ENCODE results near the gene RAB11FIP4. TPM values are rescaled to one million over a fixed set of nuclear protein-coding genes. Genes with fewer than 3 reads are reported as not detected.

Gene RAB11FIP4
- total and polyA plus RNA-seq, 2 donors (not counting 1 experiment from before 2014, with no cell fraction given) = 0.16 to 0.66 TPM

DNA sequence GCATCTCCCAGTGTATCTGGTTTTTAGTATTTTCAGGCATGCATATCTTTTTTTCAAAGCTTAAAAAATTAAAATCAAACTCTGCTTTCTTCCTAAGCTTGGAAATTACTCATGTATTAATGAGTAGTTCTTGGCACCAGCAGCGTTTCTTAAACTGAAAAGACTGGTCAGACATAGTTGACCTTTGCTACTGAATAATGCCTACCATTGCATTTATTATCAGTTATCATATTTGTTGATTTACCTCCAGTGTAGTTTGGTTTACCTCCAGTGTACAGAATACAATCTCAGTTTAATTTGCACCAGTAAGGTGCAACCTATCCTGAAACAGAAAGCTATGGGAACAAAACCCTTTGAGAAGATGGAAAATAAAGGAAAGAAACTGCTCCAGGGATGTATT is 35.5 kb upstream of the RAB11FIP4 start:
- no peak for DNase-seq (ENCODE audit: low read depth in 2 of 2)

DNA sequence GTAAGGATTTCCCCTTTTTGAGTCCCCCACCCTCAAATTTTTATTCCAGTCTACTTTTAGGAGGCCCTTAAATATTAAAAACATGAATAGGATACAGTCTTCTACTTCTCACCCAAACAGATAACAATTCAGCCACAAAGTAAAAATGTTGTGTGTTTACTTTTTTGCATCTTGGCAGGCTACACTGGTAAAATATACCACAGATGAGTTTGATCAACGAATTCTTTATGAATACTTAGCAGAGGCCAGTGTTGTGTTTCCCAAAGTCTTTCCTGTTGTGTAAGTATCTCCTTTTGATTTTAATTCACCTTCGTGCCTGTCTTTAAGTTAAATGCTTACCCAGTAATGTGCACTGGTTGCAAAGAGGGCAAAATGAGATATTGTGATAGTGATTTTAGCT is 34.4 kb upstream of the RAB11FIP4 start:
- H3K4me1 ChIP-seq (ENCODE audit: control insufficient read depth, extremely low read depth, insufficient read depth, low read length) = no peaks in the 10 kb centered on the region
- H3K9ac ChIP-seq (ENCODE audit: insufficient read depth, low read length) = no peak overlapping the region
- TF ChIP-seq, protein P1, sequence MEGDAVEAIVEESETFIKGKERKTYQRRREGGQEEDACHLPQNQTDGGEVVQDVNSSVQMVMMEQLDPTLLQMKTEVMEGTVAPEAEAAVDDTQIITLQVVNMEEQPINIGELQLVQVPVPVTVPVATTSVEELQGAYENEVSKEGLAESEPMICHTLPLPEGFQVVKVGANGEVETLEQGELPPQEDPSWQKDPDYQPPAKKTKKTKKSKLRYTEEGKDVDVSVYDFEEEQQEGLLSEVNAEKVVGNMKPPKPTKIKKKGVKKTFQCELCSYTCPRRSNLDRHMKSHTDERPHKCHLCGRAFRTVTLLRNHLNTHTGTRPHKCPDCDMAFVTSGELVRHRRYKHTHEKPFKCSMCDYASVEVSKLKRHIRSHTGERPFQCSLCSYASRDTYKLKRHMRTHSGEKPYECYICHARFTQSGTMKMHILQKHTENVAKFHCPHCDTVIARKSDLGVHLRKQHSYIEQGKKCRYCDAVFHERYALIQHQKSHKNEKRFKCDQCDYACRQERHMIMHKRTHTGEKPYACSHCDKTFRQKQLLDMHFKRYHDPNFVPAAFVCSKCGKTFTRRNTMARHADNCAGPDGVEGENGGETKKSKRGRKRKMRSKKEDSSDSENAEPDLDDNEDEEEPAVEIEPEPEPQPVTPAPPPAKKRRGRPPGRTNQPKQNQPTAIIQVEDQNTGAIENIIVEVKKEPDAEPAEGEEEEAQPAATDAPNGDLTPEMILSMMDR (conservative IDR thresholded peaks at IDR 0.05 in 1 of 2, IDR thresholded peaks at IDR 0.05 in 1 of 2; ENCODE audit: low read depth in 1 of 2, low read length in 2 of 2) = no peak
- TF ChIP-seq EZH2 (IDR thresholded peaks at IDR 0.05; ENCODE audit: low read length, missing control alignments) = no peak
- H3K27me3 ChIP-seq (ENCODE audit: control insufficient read depth, insufficient read depth, low read length) = no peaks in the 10 kb centered on the region
- no peaks in the 10 kb centered on the region for H3K79me2 ChIP-seq (ENCODE audit: control insufficient read depth, insufficient read depth, low read length)
- H2AFZ ChIP-seq (ENCODE audit: low read length) = no peak overlapping the region
- no peaks in the 10 kb centered on the region for H4K20me1 ChIP-seq (ENCODE audit: control insufficient read depth, extremely low read depth, insufficient read depth, low read length)
- no peaks in the 10 kb centered on the region for H3K9me3 ChIP-seq (ENCODE audit: control insufficient read depth, insufficient read depth, low read depth, low read length)
- no peak overlapping the region for H3K27ac ChIP-seq (ENCODE audit: insufficient read depth, low read length)
- H3K36me3 ChIP-seq (ENCODE audit: control insufficient read depth, insufficient read depth, low read length) = no peaks in the 10 kb centered on the region
- H3K4me3 ChIP-seq (replicated peaks in 1 of 4; ENCODE audit: control extremely low read depth in 1 of 4, insufficient read depth in 1 of 4, low read depth in 3 of 4, low read length in 4 of 4) = no peak overlapping the region
- H3K4me2 ChIP-seq (ENCODE audit: extremely low read depth, insufficient read depth, low read length) = no peak overlapping the region
- no peak for DNase-seq (ENCODE audit: low read depth in 2 of 2)

More for the DNA sequence above, 35.5 kb upstream of the RAB11FIP4 start:
- no peaks in the 10 kb centered on the region for H4K20me1 ChIP-seq (ENCODE audit: control insufficient read depth, extremely low read depth, insufficient read depth, low read length)
- H3K36me3 ChIP-seq (ENCODE audit: control insufficient read depth, insufficient read depth, low read length) = no peaks in the 10 kb centered on the region
- no peaks in the 10 kb centered on the region for H3K27me3 ChIP-seq (ENCODE audit: control insufficient read depth, insufficient read depth, low read length)
- H2AFZ ChIP-seq (ENCODE audit: low read length) = no peak overlapping the region
- H3K27ac ChIP-seq (ENCODE audit: insufficient read depth, low read length) = no peak overlapping the region
- no peaks in the 10 kb centered on the region for H3K4me1 ChIP-seq (ENCODE audit: control insufficient read depth, extremely low read depth, insufficient read depth, low read length)
- no peaks in the 10 kb centered on the region for H3K9me3 ChIP-seq (ENCODE audit: control insufficient read depth, insufficient read depth, low read depth, low read length)
- TF ChIP-seq, protein P1 (conservative IDR thresholded peaks at IDR 0.05 in 1 of 2, IDR thresholded peaks at IDR 0.05 in 1 of 2; ENCODE audit: low read depth in 1 of 2, low read length in 2 of 2) = no peak
- no peak for TF ChIP-seq EZH2 (IDR thresholded peaks at IDR 0.05; ENCODE audit: low read length, missing control alignments)
- no peaks in the 10 kb centered on the region for H3K79me2 ChIP-seq (ENCODE audit: control insufficient read depth, insufficient read depth, low read length)
- H3K9ac ChIP-seq (ENCODE audit: insufficient read depth, low read length) = no peak overlapping the region
- no peak overlapping the region for H3K4me2 ChIP-seq (ENCODE audit: extremely low read depth, insufficient read depth, low read length)
- no peak overlapping the region for H3K4me3 ChIP-seq (replicated peaks in 1 of 4; ENCODE audit: control extremely low read depth in 1 of 4, insufficient read depth in 1 of 4, low read depth in 3 of 4, low read length in 4 of 4)

DNA sequence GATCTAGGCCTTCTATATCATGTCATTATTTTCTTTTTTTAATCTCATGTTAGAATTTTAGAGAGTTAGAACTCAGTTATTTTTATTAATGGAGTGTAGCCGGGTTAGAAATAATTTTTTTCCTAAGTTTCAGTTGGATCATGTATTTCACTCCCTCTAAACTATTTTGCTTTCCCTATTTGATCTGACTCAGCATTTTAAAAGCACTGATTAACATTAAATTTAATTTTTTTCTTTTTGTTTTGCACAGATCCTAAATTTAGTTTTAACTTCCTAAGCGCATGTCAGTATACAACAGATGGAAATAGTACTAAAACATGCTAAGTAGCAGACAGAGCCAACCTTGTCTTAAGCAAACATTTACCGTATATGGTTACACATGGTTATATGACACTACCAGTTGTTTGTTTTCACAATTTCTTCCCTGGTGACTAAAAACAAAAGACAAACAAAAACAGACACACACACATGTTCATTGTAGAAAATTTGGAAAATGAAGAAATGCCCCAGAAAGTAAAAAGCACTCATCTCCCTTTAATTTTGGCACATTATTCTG is 33.6 kb upstream of the RAB11FIP4 start:
- Histone ChIP-seq H3K36me3 (ENCODE audit: control insufficient read depth, insufficient read depth, low read length) (no peaks in the 10 kb centered on the region), H4K20me1 (ENCODE audit: control insufficient read depth, extremely low read depth, insufficient read depth, low read length) (no peaks in the 10 kb centered on the region), H3K27me3 (ENCODE audit: control insufficient read depth, insufficient read depth, low read length) (no peaks in the 10 kb centered on the region), H3K79me2 (ENCODE audit: control insufficient read depth, insufficient read depth, low read length) (no peaks in the 10 kb centered on the region), H3K9ac (ENCODE audit: insufficient read depth, low read length) (no peak overlapping the region), H3K9me3 (ENCODE audit: control insufficient read depth, insufficient read depth, low read depth, low read length) (no peaks in the 10 kb centered on the region), H3K4me3 (replicated peaks in 1 of 4; ENCODE audit: control extremely low read depth in 1 of 4, insufficient read depth in 1 of 4, low read depth in 3 of 4, low read length in 4 of 4) (no peak overlapping the region), H3K27ac (ENCODE audit: insufficient read depth, low read length) (no peak overlapping the region), H3K4me1 (ENCODE audit: control insufficient read depth, extremely low read depth, insufficient read depth, low read length) (no peaks in the 10 kb centered on the region), H3K4me2 (ENCODE audit: extremely low read depth, insufficient read depth, low read length) (no peak overlapping the region), H2AFZ (ENCODE audit: low read length) (no peak overlapping the region)
- DNase-seq (ENCODE audit: low read depth in 2 of 2) = peak in 1 of 2 donors; percentile 75
- TF ChIP-seq, protein P1 (conservative IDR thresholded peaks at IDR 0.05 in 1 of 2, IDR thresholded peaks at IDR 0.05 in 1 of 2; ENCODE audit: low read depth in 1 of 2, low read length in 2 of 2) = no peak
- TF ChIP-seq EZH2 (IDR thresholded peaks at IDR 0.05; ENCODE audit: low read length, missing control alignments) = no peak
